ENCODE results near the gene SDK1. TPM values are rescaled to one million over a fixed set of nuclear protein-coding genes. Genes with fewer than 3 reads are reported as not detected.

Gene SDK1
- total and polyA plus RNA-seq, 2 of the 8 experiments (the other 6 are each of a cell fraction or from before 2014, with no cell fraction given): 3.3 to 7.2 TPM

GRCh38 chr7:3327099-3327498, 26.0 kb downstream of the SDK1 start:
- Histone ChIP-seq H3K4me1 (replicated peaks in 1 of 4; ENCODE audit: control insufficient read depth in 3 of 4, insufficient read depth in 4 of 4, low read length in 3 of 4) (0 out of 7 replicates have a peak, but pooled peaks cover 0 to 2% (median 0%) of the 10 kb centered on the region in 4 experiments), H4K5ac (ENCODE audit: insufficient read length, low read depth, low read length) (no peak overlapping the region), H2BK12ac (ENCODE audit: low read depth, low read length) (no peak overlapping the region), H3K18ac (ENCODE audit: extremely low read depth, low read length) (no peak overlapping the region), H2BK5ac (ENCODE audit: low read depth, low read length) (no peak overlapping the region), H2BK120ac (replicated peaks; ENCODE audit: low read depth, low read length) (no peak overlapping the region), H4K91ac (replicated peaks; ENCODE audit: insufficient read length, low read length) (no peak overlapping the region), H3K27me3 (replicated peaks in 1 of 4; ENCODE audit: control insufficient read depth in 3 of 4, extremely low read depth in 1 of 4, insufficient read depth in 3 of 4, low read length in 3 of 4) (no peaks in the 10 kb centered on the region), H3K4me3 (ENCODE audit: extremely low read depth in 1 of 4, insufficient read depth in 2 of 4, low read depth in 3 of 4, low read length in 4 of 4) (no peak overlapping the region), H3K79me2 (ENCODE audit: control insufficient read depth in 1 of 2, insufficient read depth in 2 of 2, low read length in 2 of 2) (0 out of 4 replicates have a peak, but pooled peaks cover 0 to 4% of the 10 kb centered on the region in 2 experiments), H3K4me2 (ENCODE audit: insufficient read depth in 1 of 2, low read depth in 2 of 2, low read length in 2 of 2) (no peak overlapping the region), H3K79me1 (ENCODE audit: low read depth, low read length) (no peaks in the 10 kb centered on the region), H3K9ac (replicated peaks in 1 of 4; ENCODE audit: extremely low read depth in 1 of 4, low read depth in 3 of 4, low read length in 3 of 4) (no peak overlapping the region), H3K56ac (replicated peaks; ENCODE audit: insufficient read length, low read depth, low read length) (no peak overlapping the region), H3K27ac (ENCODE audit: low read depth, low read length) (no peak overlapping the region), H3K23me2 (ENCODE audit: low read depth, low read length) (no peaks in the 10 kb centered on the region), H2BK15ac (ENCODE audit: low read length) (no peak overlapping the region), H2AFZ (ENCODE audit: low read length) (no peak overlapping the region), H4K20me1 (replicated peaks in 1 of 2; ENCODE audit: control insufficient read depth in 1 of 2, insufficient read depth in 2 of 2, low read length in 2 of 2) (peaks cover 0 to 1% of the 10 kb centered on the region in 2 experiments), H2BK20ac (ENCODE audit: low read length) (no peak overlapping the region), H3K4ac (replicated peaks; ENCODE audit: insufficient read length, low read depth, low read length) (no peak overlapping the region), H3K9me3 (ENCODE audit: insufficient read depth in 2 of 2, low read depth in 1 of 2, low read length in 1 of 2) (no peaks in the 10 kb centered on the region), H2AK5ac (ENCODE audit: low read depth, low read length) (no peak overlapping the region), H3K36me3 (ENCODE audit: control insufficient read depth in 2 of 4, insufficient read depth in 4 of 4, low read length in 3 of 4) (no peaks in the 10 kb centered on the region; a peak in 1 of 8 replicates), H3K14ac (ENCODE audit: insufficient read length) (no peak overlapping the region), H4K8ac (ENCODE audit: extremely low read depth, insufficient read depth, low read length) (no peak overlapping the region), H3K23ac (ENCODE audit: insufficient read length) (no peak overlapping the region)
- ChIA-PET POLR2A (ENCODE audit: partially characterized antibody) (no interaction called here), CTCF (ENCODE audit: partially characterized antibody) (interaction anchor here (0.9 to 1.1 kb wide), 2 partner anchors 26 to 84 kb away, joined by 3 read pairs; partner anchors contain the start of gene SDK1)
- DNase-seq (ENCODE audit: low read depth in 1 of 2, low spot score in 2 of 2) (no peak), FAIRE-seq (no peak)
- WGBS, 2 experiments (ENCODE audit: extremely low coverage in 1 of 2, insufficient coverage in 1 of 2, insufficient read length in 1 of 2, insufficient replicate concordance in 2 of 2, low coverage in 1 of 2, low lambda C conversion rate in 2 of 2, missing lambda C conversion rate in 1 of 2): 59% methylated on average over 2 of the region's 2 CpGs; no CpG with 5 or more reads in 1 of the 2 experiments
- no peak for TF ChIP-seq CEBPB (IDR thresholded peaks at IDR 0.05; ENCODE audit: low read depth, low read length)
- no peak for TF ChIP-seq SIN3A (conservative IDR thresholded peaks at IDR 0.05 in 1 of 2, IDR thresholded peaks at IDR 0.05 in 1 of 2; ENCODE audit: low read depth in 1 of 2, low read length in 2 of 2)
- no peak for TF ChIP-seq RNF2 (IDR thresholded peaks at IDR 0.05; ENCODE audit: borderline replicate concordance, low read depth, low read length, missing control alignments, poor library complexity, severe bottlenecking)
- no peak for TF ChIP-seq USF2 (IDR thresholded peaks at IDR 0.05; ENCODE audit: low read length)
- no peak for TF ChIP-seq EZH2 (IDR thresholded peaks at IDR 0.05; ENCODE audit: low read depth, low read length, severe bottlenecking)
- TF ChIP-seq MAFK (IDR thresholded peaks at IDR 0.05; ENCODE audit: low read depth, low read length): no peak
- no peak for TF ChIP-seq HDAC6 (IDR thresholded peaks at IDR 0.05; ENCODE audit: low read depth, low read length)
- TF ChIP-seq, protein P1, sequence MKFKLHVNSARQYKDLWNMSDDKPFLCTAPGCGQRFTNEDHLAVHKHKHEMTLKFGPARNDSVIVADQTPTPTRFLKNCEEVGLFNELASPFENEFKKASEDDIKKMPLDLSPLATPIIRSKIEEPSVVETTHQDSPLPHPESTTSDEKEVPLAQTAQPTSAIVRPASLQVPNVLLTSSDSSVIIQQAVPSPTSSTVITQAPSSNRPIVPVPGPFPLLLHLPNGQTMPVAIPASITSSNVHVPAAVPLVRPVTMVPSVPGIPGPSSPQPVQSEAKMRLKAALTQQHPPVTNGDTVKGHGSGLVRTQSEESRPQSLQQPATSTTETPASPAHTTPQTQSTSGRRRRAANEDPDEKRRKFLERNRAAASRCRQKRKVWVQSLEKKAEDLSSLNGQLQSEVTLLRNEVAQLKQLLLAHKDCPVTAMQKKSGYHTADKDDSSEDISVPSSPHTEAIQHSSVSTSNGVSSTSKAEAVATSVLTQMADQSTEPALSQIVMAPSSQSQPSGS (IDR thresholded peaks at IDR 0.05; ENCODE audit: low read length): no peak
- TF ChIP-seq SP2 (IDR thresholded peaks at IDR 0.05; ENCODE audit: low read length): no peak
- no peak for TF ChIP-seq SRF (IDR thresholded peaks at IDR 0.05; ENCODE audit: low read depth, low read length)
- no peak for TF ChIP-seq YY1 (IDR thresholded peaks at IDR 0.05; ENCODE audit: low read depth, low read length)
